ENCODE data around the gene RASSF4.

Gene RASSF4

GRCh38 chr10:44959247-44960087 lies at the start of gene RASSF4:
TSS of gene RASSF4 (plus strand) at chr10:44959802. CDS start at chr10:44970203, 10,401 bp downstream.
- no peaks in the 10 kb centered on the region for H3K36me3 ChIP-seq (ENCODE audit: control insufficient read depth in 2 of 2, insufficient read depth in 1 of 2, low read length in 2 of 2)
- CTCF ChIA-PET, result interaction anchor here (0.6 to 1.5 kb wide), 2 partner anchors 14 to 648 kb away, joined by 3 to 4 read pairs; no protein-coding TSS in a partner anchor
- POLR2A ChIA-PET, result interaction anchor here (1.0 to 1.1 kb wide), 3 partner anchors 10 to 19 kb away, joined by 3 to 4 read pairs (median 4); partner anchors contain the start of gene DEPP1
- H3K27ac ChIP-seq (ENCODE audit: extremely low read depth, low read depth, low read length), result peak within 1 kb of the TSS; percentile 61; the same call in 1 of the 2 replicates
- no peaks in the 10 kb centered on the region for H3K9me3 ChIP-seq (ENCODE audit: control insufficient read depth, insufficient read depth, low read depth, low read length)
- peak within 1 kb of the TSS; percentile 69 for H3K4me3 ChIP-seq (ENCODE audit: low read depth, low read length)
- peaks cover 8% of the 10 kb centered on the region; the same call in 1 of the 2 replicates for H3K4me1 ChIP-seq (ENCODE audit: control insufficient read depth, insufficient read depth, low read length)
- peak; percentile 32; the same call in 1 of the 2 replicates for TF ChIP-seq ZNF629 (tag by site-specific recombination; IDR thresholded peaks at IDR 0.05)
- no peak for TF ChIP-seq ZNF292 (tag by site-specific recombination; IDR thresholded peaks at IDR 0.05; ENCODE audit: borderline replicate concordance, low read depth)
- TF ChIP-seq ZNF184 (tag by site-specific recombination; IDR thresholded peaks at IDR 0.05), result no peak
- TF ChIP-seq ZNF610 (tag by site-specific recombination; IDR thresholded peaks at IDR 0.05; ENCODE audit: borderline replicate concordance), result peak; percentile 53; the same call in 1 of the 2 replicates
- no peak for TF ChIP-seq ZNF138 (tag by site-specific recombination; IDR thresholded peaks at IDR 0.05; ENCODE audit: borderline replicate concordance)
- no peak for TF ChIP-seq BCL6B (tag by site-specific recombination; IDR thresholded peaks at IDR 0.05)
- no peak for TF ChIP-seq ZNF623 (tag by site-specific recombination; IDR thresholded peaks at IDR 0.05)
- no peak for TF ChIP-seq ZNF626 (tag by site-specific recombination; IDR thresholded peaks at IDR 0.05)
- no peak for TF ChIP-seq MZF1 (tag by site-specific recombination; IDR thresholded peaks at IDR 0.05; ENCODE audit: borderline replicate concordance)
- peak; percentile 59; the same call in 1 of the 2 replicates for TF ChIP-seq ZBTB20 (tag by site-specific recombination; IDR thresholded peaks at IDR 0.05)
- peak; percentile 59; the same call in 1 of the 2 replicates for TF ChIP-seq BCL11A (tag by site-specific recombination; IDR thresholded peaks at IDR 0.05; ENCODE audit: low read depth)
- TF ChIP-seq ZNF155 (tag by site-specific recombination; IDR thresholded peaks at IDR 0.05), result no peak
- no peak for TF ChIP-seq ZNF132 (tag by site-specific recombination; IDR thresholded peaks at IDR 0.05; ENCODE audit: borderline replicate concordance)
- no peak for TF ChIP-seq TSHZ1 (tag by site-specific recombination; IDR thresholded peaks at IDR 0.05; ENCODE audit: borderline replicate concordance)
- TF ChIP-seq INSM2 (tag by site-specific recombination; IDR thresholded peaks at IDR 0.05), result no peak
- TF ChIP-seq ZNF175 (tag by site-specific recombination; IDR thresholded peaks at IDR 0.05), result no peak
- TF ChIP-seq ZNF473 (tag by site-specific recombination; IDR thresholded peaks at IDR 0.05), result no peak
- TF ChIP-seq ZFP3 (tag by site-specific recombination; IDR thresholded peaks at IDR 0.05; ENCODE audit: low read depth), result no peak
- TF ChIP-seq IKZF3 (tag by site-specific recombination; IDR thresholded peaks at IDR 0.05), result no peak
- peak; percentile 78 for TF ChIP-seq GLIS1 (tag by site-specific recombination; IDR thresholded peaks at IDR 0.05)
- no peak for TF ChIP-seq OVOL3 (tag by site-specific recombination; IDR thresholded peaks at IDR 0.05)
- no peak for TF ChIP-seq ZNF426 (tag by site-specific recombination; IDR thresholded peaks at IDR 0.05)
- TF ChIP-seq ZNF530 (tag by site-specific recombination; IDR thresholded peaks at IDR 0.05; ENCODE audit: low read depth), result no peak
- TF ChIP-seq ZNF48 (tag by site-specific recombination; IDR thresholded peaks at IDR 0.05), result no peak
- peak; percentile 71 for TF ChIP-seq KLF9 (tag by site-specific recombination; IDR thresholded peaks at IDR 0.05; ENCODE audit: low read depth)
- no peak for TF ChIP-seq ZNF248 (tag by site-specific recombination; IDR thresholded peaks at IDR 0.05)
- TF ChIP-seq ZFP41 (tag by site-specific recombination; IDR thresholded peaks at IDR 0.05; ENCODE audit: borderline replicate concordance), result no peak
- no peak for TF ChIP-seq ZNF280C (tag by site-specific recombination; IDR thresholded peaks at IDR 0.05)
- peak; percentile 58; the same call in 1 of the 2 replicates for TF ChIP-seq ZNF2 (tag by site-specific recombination; IDR thresholded peaks at IDR 0.05)
